Calu3 (cell line): ENCODE measurements around the gene C1orf53. TPM values are rescaled to one million over a fixed set of nuclear protein-coding genes. Genes with fewer than 3 reads are reported as not detected.

Experiments used
- BruUV-seq: library from RNA; stranded (reverse); fragments of 400-500 nt; replicated peaks from 2 replicates; lab custom pipeline; 2021; lab: Mats Ljungman, UMichigan
- CTCF ChIA-PET: fragments of 300-600 bp; sonication (Branson Sonifier 250); formaldehyde crosslinking; loops from one replicate; lab custom pipeline; 2022; ENCODE audit warnings: antibody characterized with exemption; lab: Charles Lee
- DNase-seq: peaks from one replicate; pipeline ENCODE4 v3.0.0; 2022
- H3K27ac Mint-ChIP-seq: one replicate; pipeline ENCODE4 v1.8.0; 2022; ENCODE audit warnings: mixed read lengths; ENCODE audit not compliant: unreplicated experiment
- H3K27me3 Mint-ChIP-seq: one replicate; pipeline ENCODE4 v1.8.0; 2022; ENCODE audit warnings: mixed read lengths; ENCODE audit not compliant: unreplicated experiment
- H3K36me3 Mint-ChIP-seq: one replicate; pipeline ENCODE4 v1.8.0; 2022; ENCODE audit warnings: mild to moderate bottlenecking, moderate library complexity, mixed read lengths; ENCODE audit not compliant: insufficient read depth, unreplicated experiment
- H3K4me1 Mint-ChIP-seq: one replicate; pipeline ENCODE4 v1.8.0; 2022; ENCODE audit warnings: mild to moderate bottlenecking, low read depth, mixed read lengths; ENCODE audit not compliant: unreplicated experiment
- H3K4me3 Mint-ChIP-seq: one replicate; pipeline ENCODE4 v1.8.0; 2022; ENCODE audit warnings: mild to moderate bottlenecking, low read depth, moderate library complexity, mixed read lengths; ENCODE audit not compliant: unreplicated experiment
- H3K9me3 Mint-ChIP-seq: one replicate; pipeline ENCODE4 v1.8.0; 2022; ENCODE audit warnings: low read depth, mixed read lengths; ENCODE audit not compliant: unreplicated experiment
- CTCF ChIP-seq: fragments of 200-600 bp; IDR thresholded peaks from one replicate; pipeline ENCODE4 v1.8.0; 2022; ENCODE audit warnings: antibody characterized with exemption; ENCODE audit not compliant: unreplicated experiment
- intact Hi-C: fragments of 100-400 bp; cut with micrococcal nuclease; formaldehyde crosslinking; loops from one replicate; pipeline ENCODE4 v1.10.0; 2022; ENCODE audit not compliant: unreplicated experiment
- total RNA-seq: library from RNA; stranded (reverse); gene quantifications from 2 replicates; pipeline ENCODE4 v1.2.3, GENCODE V29; 2022

C1orf53 gene
- total RNA-seq, 1 experiment from 2014 or later, result 11.2 TPM

- H3K27me3 Mint-ChIP-seq, result no peaks in the 10 kb centered on the region
- intact Hi-C loops, result loop anchor here (1.0 to 10.0 kb wide), 3 partner anchors 40 to 200 kb away; no protein-coding TSS in a partner anchor
- TF ChIP-seq CTCF, result no peak
- H3K4me1 Mint-ChIP-seq, result peaks cover 80% of the 10 kb centered on the region
- peaks cover 10% of the 10 kb centered on the region for H3K9me3 Mint-ChIP-seq
- no TSS peak for BruUV-seq
- CTCF ChIA-PET, result no interaction called here
- H3K36me3 Mint-ChIP-seq, result peaks cover 19% of the 10 kb centered on the region
- H3K27ac Mint-ChIP-seq, result peak overlapping the region; percentile 88
- H3K4me3 Mint-ChIP-seq, result no peak overlapping the region
- DNase-seq, result peak; percentile 51
These were observed 52.4 kb downstream of the C1orf53 start for GRCh38 chr1:197954718-197955418.

DNA sequence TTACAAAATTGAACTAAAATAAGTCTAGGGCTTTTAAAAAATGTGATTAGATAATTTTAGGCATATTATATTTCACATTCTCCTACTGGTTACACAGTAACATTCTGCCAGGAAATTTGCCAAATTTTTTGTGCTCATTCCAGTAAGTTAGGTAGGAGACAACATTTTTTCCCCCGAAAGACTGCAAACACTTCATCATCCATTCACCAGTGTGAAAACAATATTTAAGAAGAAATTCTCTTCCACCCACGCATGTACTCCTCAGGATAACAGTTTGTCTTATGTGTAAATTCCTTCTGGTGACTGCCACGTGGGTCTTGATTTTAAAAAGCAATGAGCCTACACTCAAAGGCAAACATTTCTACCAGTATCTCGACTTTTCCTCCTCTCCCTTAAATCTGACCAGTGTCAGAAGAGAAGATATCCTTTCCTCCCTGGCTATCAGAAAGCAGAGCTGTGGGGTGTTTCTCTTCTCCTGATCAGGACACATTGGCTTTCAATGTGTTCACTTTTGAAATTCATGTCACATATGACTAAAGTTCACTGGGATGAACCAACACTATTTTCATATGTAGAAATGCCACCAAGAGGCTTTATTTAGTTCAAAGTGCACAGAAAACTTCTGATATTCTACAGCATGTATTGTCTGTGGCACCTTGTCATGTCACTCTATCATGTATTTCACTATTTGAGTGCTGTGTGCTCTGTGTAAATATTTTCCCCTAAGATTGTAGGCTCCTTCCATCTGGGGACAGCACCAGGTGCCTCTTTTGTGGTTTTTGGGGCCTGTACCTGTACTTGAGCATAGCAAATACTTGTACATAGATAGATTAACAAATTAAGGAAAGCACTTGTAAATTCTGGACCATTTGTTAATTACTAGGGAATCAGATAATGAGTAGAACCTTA is 53.3 kb downstream of the C1orf53 start:
- no peak for TF ChIP-seq CTCF
- H3K36me3 Mint-ChIP-seq, result peaks cover 19% of the 10 kb centered on the region
- peak overlapping the region; percentile 49 for H3K4me3 Mint-ChIP-seq
- intact Hi-C loops, result loop anchor here (1.0 to 10.0 kb wide), 3 partner anchors 40 to 199 kb away; no protein-coding TSS in a partner anchor
- peak; percentile 38 for DNase-seq
- CTCF ChIA-PET, result no interaction called here
- peaks cover 10% of the 10 kb centered on the region for H3K9me3 Mint-ChIP-seq
- BruUV-seq, result no TSS peak
- peaks cover 87% of the 10 kb centered on the region for H3K4me1 Mint-ChIP-seq
- peak overlapping the region; percentile 88 for H3K27ac Mint-ChIP-seq
- no peaks in the 10 kb centered on the region for H3K27me3 Mint-ChIP-seq

Other genes starting within 250 kb of the C1orf53 start
- gene DENND1B, start 127.2 kb upstream of the C1orf53 start, total RNA-seq, result 26.7 and 28.2 TPM in 2 replicates
- gene LHX9, start 14.7 kb downstream of the C1orf53 start, total RNA-seq, result 2.6 TPM in 2 replicates